HepG2 (cell line): ENCODE results near the gene SLAMF6. TPM values are rescaled to one million over a fixed set of nuclear protein-coding genes. Genes with fewer than 3 reads are reported as not detected.

Experiments
- ATAC-seq: fragments of 200-7000 bp; cut with Tn5 transposase; 3 replicates; pipeline ENCODE4 v1.9.1; 2020; ENCODE audit warnings: mild to moderate bottlenecking, moderate library complexity
- BruUV-seq: library from RNA; stranded (reverse); fragments of 400-500 nt; replicated peaks from 2 replicates; lab custom pipeline; 2021; lab: Mats Ljungman, UMichigan
- CTCF ChIA-PET: fragments of 300-600 bp; formaldehyde crosslinking; extraction: SDS; loops from one replicate; lab custom pipeline; 2021; ENCODE audit warnings: low total read pairs, inconsistent platforms, low intra/inter-chr PET ratio; lab: Yijun Ruan, JAX
- POLR2A ChIA-PET: fragments of 350-600 bp; sonication (Branson Sonifier 250); formaldehyde crosslinking; loops from one replicate; lab custom pipeline; 2020; ENCODE audit warnings: antibody characterized with exemption, inconsistent platforms; lab: Yijun Ruan, JAX
- DNase-seq: peaks from one replicate; pipeline ENCODE4 v3.0.0-alpha.2; 2015; ENCODE audit warnings: low spot score
- FAIRE-seq: peaks from 3 replicates; lab custom pipeline; 2011; peaks lifted over from hg19 to GRCh38; lab: Jason Lieb, UNC
- H2AFZ ChIP-seq: one replicate; pipeline ENCODE4 v1.6.1; 2011; ENCODE audit warnings: low read length, inconsistent platforms
- H3K27ac ChIP-seq: fragments of 300-600 bp; 3 replicates; pipeline ENCODE4 v1.8.0; 2011; ENCODE audit warnings: mixed run types, mild to moderate bottlenecking, mixed read lengths, low read length, inconsistent platforms; ENCODE audit not compliant: insufficient read depth; ENCODE audit errors: extremely low read length
- H3K27me3 ChIP-seq, 2 experiments: fragments of 200-600 bp in 1 of 2; 2 replicates in 1 of 2; 3 replicates in 1 of 2; pipeline versions ENCODE4 v1.6.0 to v1.8.0; 2011; ENCODE audit warnings: low read length in 2 of 2, mild to moderate bottlenecking in 2 of 2, moderate library complexity in 2 of 2, inconsistent platforms in 1 of 2; ENCODE audit not compliant: insufficient read depth in 2 of 2, control insufficient read depth in 1 of 2
- H3K36me3 ChIP-seq, 2 experiments: fragments of 200-600 bp in 1 of 2; replicated peaks in 1 of 2; 2 replicates in 1 of 2; 3 replicates in 1 of 2; pipeline versions ENCODE4 v1.5.1 to v1.8.0; 2011; ENCODE audit warnings: low read length in 2 of 2, inconsistent platforms in 1 of 2; ENCODE audit not compliant: insufficient read depth in 2 of 2, control insufficient read depth in 1 of 2
- H3K4me1 ChIP-seq: 2 replicates; pipeline ENCODE4 v1.5.1; 2012; ENCODE audit warnings: low read length, inconsistent platforms; ENCODE audit not compliant: insufficient read depth
- H3K4me2 ChIP-seq: 2 replicates; pipeline ENCODE4 v1.6.0; 2011; ENCODE audit warnings: low read depth, low read length, inconsistent platforms
- H3K4me3 ChIP-seq, 3 experiments: fragments of 200-600 bp in 1 of 3; sonication (generic), shearing (Covaris generic) in 1 of 3; replicated peaks in 1 of 3; 2 replicates each; pipeline ENCODE4 v1.5.1; 2011 to 2016; ENCODE audit warnings: low read length in 3 of 3, inconsistent platforms in 2 of 3, low read depth in 2 of 3, mild to moderate bottlenecking in 2 of 3, control low read depth in 1 of 3, mixed read lengths in 1 of 3; ENCODE audit not compliant: insufficient read depth in 1 of 3
- H3K79me2 ChIP-seq: one replicate; pipeline ENCODE4 v1.6.1; 2011; ENCODE audit warnings: low read length, inconsistent platforms; ENCODE audit not compliant: insufficient read depth
- H3K9ac ChIP-seq: 2 replicates; pipeline ENCODE4 v1.6.0; 2011; ENCODE audit warnings: mild to moderate bottlenecking, low read depth, low read length, inconsistent platforms; ENCODE audit not compliant: insufficient read depth
- H3K9me3 ChIP-seq: 2 replicates; pipeline ENCODE4 v1.5.1; 2012; ENCODE audit warnings: mild to moderate bottlenecking, low read length
- H4K20me1 ChIP-seq: 2 replicates; pipeline ENCODE4 v1.6.0; 2011; ENCODE audit warnings: inconsistent platforms, mild to moderate bottlenecking, low read length, moderate library complexity; ENCODE audit not compliant: insufficient read depth
- EEA1 ChIP-seq: sonication (generic); formaldehyde crosslinking; IDR thresholded peaks from 2 replicates; pipeline ENCODE4 v1.5.1; 2020; ENCODE audit warnings: mild to moderate bottlenecking, missing genetic modification reagents, borderline replicate concordance
- FOXA1 ChIP-seq, 2 experiments: fragments of 450-650 bp in 1 of 2; sonication (generic) in 1 of 2; formaldehyde crosslinking in 1 of 2; IDR thresholded peaks; 2 replicates each; pipeline versions ENCODE4 v1.4.0 to v1.6.1; 2016 to 2020; ENCODE audit warnings: missing genetic modification reagents in 1 of 2
- HOXD1 ChIP-seq: sonication (generic); formaldehyde crosslinking; IDR thresholded peaks from 2 replicates; pipeline ENCODE4 v1.5.0; 2020; ENCODE audit warnings: missing genetic modification reagents
- KLF9 ChIP-seq: IDR thresholded peaks from 2 replicates; pipeline ENCODE4 v1.6.1; 2016; ENCODE audit warnings: low read depth
- MYC ChIP-seq: sonication (generic); formaldehyde crosslinking; IDR thresholded peaks from 2 replicates; pipeline ENCODE4 v1.9.0; 2021; ENCODE audit warnings: missing genetic modification reagents, borderline replicate concordance
- MZF1 ChIP-seq: sonication (generic); formaldehyde crosslinking; IDR thresholded peaks from 2 replicates; pipeline ENCODE4 v1.8.1; 2023; ENCODE audit warnings: mild to moderate bottlenecking, missing genetic modification reagents, borderline replicate concordance
- PAWR ChIP-seq: sonication (generic); formaldehyde crosslinking; IDR thresholded peaks from 2 replicates; pipeline ENCODE4 v1.4.0; 2020; ENCODE audit warnings: missing genetic modification reagents, mild to moderate bottlenecking, borderline replicate concordance
- PHF20 ChIP-seq: sonication (generic); formaldehyde crosslinking; IDR thresholded peaks from 2 replicates; pipeline ENCODE4 v1.5.0; 2020; ENCODE audit warnings: mild to moderate bottlenecking, missing genetic modification reagents
- ZFAT ChIP-seq: sonication (generic); formaldehyde crosslinking; conservative IDR thresholded peaks from 2 replicates; pipeline ENCODE4 v1.8.1; 2023; ENCODE audit warnings: missing genetic modification reagents, inconsistent platforms
- ZNF660 ChIP-seq: sonication (generic); formaldehyde crosslinking; IDR thresholded peaks from 2 replicates; pipeline ENCODE4 v1.5.1; 2020; ENCODE audit warnings: mild to moderate bottlenecking, low read depth, missing genetic modification reagents, borderline replicate concordance
- ZNF674 ChIP-seq: sonication (generic); formaldehyde crosslinking; IDR thresholded peaks from 2 replicates; pipeline ENCODE4 v1.5.0; 2020; ENCODE audit warnings: low read depth, mild to moderate bottlenecking, missing genetic modification reagents
- ZSCAN31 ChIP-seq: sonication (generic); formaldehyde crosslinking; IDR thresholded peaks from 2 replicates; pipeline ENCODE4 v1.5.0; 2020; ENCODE audit warnings: low read depth, mild to moderate bottlenecking, missing genetic modification reagents
- whole genome bisulfite sequencing: methylation state at CpG from one replicate; pipeline ENCODE4 v1.1.6; 2017; ENCODE audit warnings: low lambda C conversion rate; 5-methylcytosine and 5-hydroxymethylcytosine counted together
- in situ Hi-C: cut with HindIII; loops from 2 replicates; pipeline ENCODE4 v1.10.0; 2017; ENCODE audit warnings: low pct_unique_long_range_greater_than_20kb; ENCODE audit not compliant: extremely low pct_ligation_motif_present
- intact Hi-C: fragments of 100-400 bp; cut with micrococcal nuclease; formaldehyde crosslinking; loops from one replicate; pipeline ENCODE4 v1.10.0; 2022; ENCODE audit not compliant: unreplicated experiment
- polyA plus RNA-seq, 8 experiments: library from polyadenylated mRNA; depleted of rRNA in 3 of 8; stranded (reverse) in 7 of 8; unstranded in 1 of 8; fragments of >200 nt; fragmentation: Illumina TruSeq in 4 of 8; extraction: Trizol in 4 of 8; gene quantifications; 2 replicates each; pipeline versions ENCODE4 v1.2.1 to v1.2.3, GENCODE V29; 2011 to 2016; ENCODE audit warnings: low read depth in 4 of 8, missing spikeins in 1 of 8, mixed read lengths in 1 of 8; ENCODE audit not compliant: insufficient read depth in 1 of 8
- total RNA-seq, 5 experiments: library from RNA; depleted of rRNA; stranded (reverse); fragments of >200 nt; fragmentation: Illumina TruSeq; extraction: Trizol; gene quantifications; 2 replicates each; pipeline ENCODE4 v1.2.3, GENCODE V29; 2016; ENCODE audit warnings: low read depth in 1 of 5
- TF ChIP-seq, protein P1 (sequence below): sonication (generic); formaldehyde crosslinking; IDR thresholded peaks from 2 replicates; pipeline ENCODE4 v1.4.0; 2020; ENCODE audit warnings: mild to moderate bottlenecking, missing genetic modification reagents, borderline replicate concordance
- TF ChIP-seq, protein P2 (sequence below): sonication (generic); formaldehyde crosslinking; IDR thresholded peaks from 2 replicates; pipeline ENCODE4 v1.4.0; 2020; ENCODE audit warnings: missing genetic modification reagents
- TF ChIP-seq, protein P3 (sequence below): sonication (generic); formaldehyde crosslinking; IDR thresholded peaks from 2 replicates; pipeline ENCODE4 v1.4.0; 2020; ENCODE audit warnings: missing genetic modification reagents
- TF ChIP-seq, protein P4 (sequence below): sonication (generic); formaldehyde crosslinking; IDR thresholded peaks from 2 replicates; pipeline ENCODE4 v1.4.0; 2020; ENCODE audit warnings: low read depth, mild to moderate bottlenecking, missing genetic modification reagents
- TF ChIP-seq, protein P5 (sequence below): sonication (generic); formaldehyde crosslinking; conservative IDR thresholded peaks from 2 replicates; pipeline ENCODE4 v1.4.0; 2020; ENCODE audit warnings: mild to moderate bottlenecking, missing genetic modification reagents, moderate library complexity

SLAMF6 gene
- total and polyA plus RNA-seq, 2 of the 13 experiments (the other 11 are each of a cell fraction or from before 2014, with no cell fraction given) = not detected

DNA sequence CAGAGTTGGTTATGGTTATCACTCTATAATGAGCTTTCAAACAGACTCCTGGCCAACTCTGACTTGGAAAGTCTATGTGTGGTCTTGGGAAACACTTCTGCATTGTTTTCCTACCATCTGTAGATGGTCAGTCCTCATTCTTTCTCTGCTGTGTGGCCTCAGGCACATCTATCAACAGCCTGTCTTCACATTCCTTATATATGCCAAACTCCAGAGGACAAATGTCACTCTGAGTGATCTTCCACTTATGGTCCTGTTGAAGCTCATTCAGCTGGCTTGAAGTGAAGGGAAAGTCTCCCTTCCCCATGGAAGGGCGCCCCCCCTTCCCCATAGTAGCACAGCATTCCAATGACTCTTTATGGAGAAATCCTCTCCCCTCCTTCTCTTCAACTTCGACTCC lies 64.0 kb downstream of the SLAMF6 start:
- H4K20me1 ChIP-seq = no peaks in the 10 kb centered on the region
- H3K36me3 ChIP-seq = no peaks in the 10 kb centered on the region
- H3K27me3 ChIP-seq = no peaks in the 10 kb centered on the region; a peak in 2 of 5 replicates
- no peak overlapping the region for H3K4me2 ChIP-seq
- no peak overlapping the region for H2AFZ ChIP-seq
- in situ Hi-C loops (no loop called here), intact Hi-C loops (no loop called here)
- H3K9ac ChIP-seq = no peak overlapping the region
- H3K27ac ChIP-seq = no peak overlapping the region
- FAIRE-seq = no peak
- no peaks in the 10 kb centered on the region for H3K4me1 ChIP-seq
- 0% methylated on average over 2 of the region's 2 CpGs for WGBS
- H3K4me3 ChIP-seq = no peak overlapping the region
- BruUV-seq = no TSS peak
- H3K9me3 ChIP-seq = no peaks in the 10 kb centered on the region
- CTCF ChIA-PET = no interaction called here
- POLR2A ChIA-PET = no interaction called here
- DNase-seq = no peak
- H3K79me2 ChIP-seq = no peaks in the 10 kb centered on the region
- no peak for ATAC-seq
- TF ChIP-seq HOXD1 (CRISPR knock-in tag) = no peak
- TF ChIP-seq, protein P1, sequence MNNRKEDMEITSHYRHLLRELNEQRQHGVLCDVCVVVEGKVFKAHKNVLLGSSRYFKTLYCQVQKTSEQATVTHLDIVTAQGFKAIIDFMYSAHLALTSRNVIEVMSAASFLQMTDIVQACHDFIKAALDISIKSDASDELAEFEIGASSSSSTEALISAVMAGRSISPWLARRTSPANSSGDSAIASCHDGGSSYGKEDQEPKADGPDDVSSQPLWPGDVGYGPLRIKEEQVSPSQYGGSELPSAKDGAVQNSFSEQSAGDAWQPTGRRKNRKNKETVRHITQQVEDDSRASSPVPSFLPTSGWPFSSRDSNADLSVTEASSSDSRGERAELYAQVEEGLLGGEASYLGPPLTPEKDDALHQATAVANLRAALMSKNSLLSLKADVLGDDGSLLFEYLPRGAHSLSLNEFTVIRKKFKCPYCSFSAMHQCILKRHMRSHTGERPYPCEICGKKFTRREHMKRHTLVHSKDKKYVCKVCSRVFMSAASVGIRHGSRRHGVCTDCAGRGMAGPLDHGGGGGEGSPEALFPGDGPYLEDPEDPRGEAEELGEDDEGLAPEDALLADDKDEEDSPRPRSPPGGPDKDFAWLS (CRISPR knock-in tag) = no peak
- no peak for TF ChIP-seq ZNF674 (CRISPR knock-in tag)
- TF ChIP-seq PHF20 = no peak
- no peak for TF ChIP-seq ZFAT
- no peak for TF ChIP-seq ZNF660 (CRISPR knock-in tag)
- TF ChIP-seq, protein P2, sequence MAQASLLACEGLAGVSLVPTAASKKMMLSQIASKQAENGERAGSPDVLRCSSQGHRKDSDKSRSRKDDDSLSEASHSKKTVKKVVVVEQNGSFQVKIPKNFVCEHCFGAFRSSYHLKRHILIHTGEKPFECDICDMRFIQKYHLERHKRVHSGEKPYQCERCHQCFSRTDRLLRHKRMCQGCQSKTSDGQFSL = no peak
- no peak for TF ChIP-seq ZSCAN31 (CRISPR knock-in tag)
- no peak for TF ChIP-seq PAWR (CRISPR knock-in tag)
- no peak for TF ChIP-seq MZF1 (CRISPR knock-in tag)
- TF ChIP-seq KLF9 (CRISPR knock-in tag) = no peak
- no peak for TF ChIP-seq EEA1
- TF ChIP-seq MYC = no peak
- TF ChIP-seq, protein P3, sequence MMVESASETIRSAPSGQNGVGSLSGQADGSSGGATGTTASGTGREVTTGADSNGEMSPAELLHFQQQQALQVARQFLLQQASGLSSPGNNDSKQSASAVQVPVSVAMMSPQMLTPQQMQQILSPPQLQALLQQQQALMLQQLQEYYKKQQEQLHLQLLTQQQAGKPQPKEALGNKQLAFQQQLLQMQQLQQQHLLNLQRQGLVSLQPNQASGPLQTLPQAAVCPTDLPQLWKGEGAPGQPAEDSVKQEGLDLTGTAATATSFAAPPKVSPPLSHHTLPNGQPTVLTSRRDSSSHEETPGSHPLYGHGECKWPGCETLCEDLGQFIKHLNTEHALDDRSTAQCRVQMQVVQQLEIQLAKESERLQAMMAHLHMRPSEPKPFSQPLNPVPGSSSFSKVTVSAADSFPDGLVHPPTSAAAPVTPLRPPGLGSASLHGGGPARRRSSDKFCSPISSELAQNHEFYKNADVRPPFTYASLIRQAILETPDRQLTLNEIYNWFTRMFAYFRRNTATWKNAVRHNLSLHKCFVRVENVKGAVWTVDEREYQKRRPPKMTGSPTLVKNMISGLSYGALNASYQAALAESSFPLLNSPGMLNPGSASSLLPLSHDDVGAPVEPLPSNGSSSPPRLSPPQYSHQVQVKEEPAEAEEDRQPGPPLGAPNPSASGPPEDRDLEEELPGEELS = no peak
- TF ChIP-seq, protein P4, sequence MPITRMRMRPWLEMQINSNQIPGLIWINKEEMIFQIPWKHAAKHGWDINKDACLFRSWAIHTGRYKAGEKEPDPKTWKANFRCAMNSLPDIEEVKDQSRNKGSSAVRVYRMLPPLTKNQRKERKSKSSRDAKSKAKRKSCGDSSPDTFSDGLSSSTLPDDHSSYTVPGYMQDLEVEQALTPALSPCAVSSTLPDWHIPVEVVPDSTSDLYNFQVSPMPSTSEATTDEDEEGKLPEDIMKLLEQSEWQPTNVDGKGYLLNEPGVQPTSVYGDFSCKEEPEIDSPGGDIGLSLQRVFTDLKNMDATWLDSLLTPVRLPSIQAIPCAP = no peak
- TF ChIP-seq, protein P5, sequence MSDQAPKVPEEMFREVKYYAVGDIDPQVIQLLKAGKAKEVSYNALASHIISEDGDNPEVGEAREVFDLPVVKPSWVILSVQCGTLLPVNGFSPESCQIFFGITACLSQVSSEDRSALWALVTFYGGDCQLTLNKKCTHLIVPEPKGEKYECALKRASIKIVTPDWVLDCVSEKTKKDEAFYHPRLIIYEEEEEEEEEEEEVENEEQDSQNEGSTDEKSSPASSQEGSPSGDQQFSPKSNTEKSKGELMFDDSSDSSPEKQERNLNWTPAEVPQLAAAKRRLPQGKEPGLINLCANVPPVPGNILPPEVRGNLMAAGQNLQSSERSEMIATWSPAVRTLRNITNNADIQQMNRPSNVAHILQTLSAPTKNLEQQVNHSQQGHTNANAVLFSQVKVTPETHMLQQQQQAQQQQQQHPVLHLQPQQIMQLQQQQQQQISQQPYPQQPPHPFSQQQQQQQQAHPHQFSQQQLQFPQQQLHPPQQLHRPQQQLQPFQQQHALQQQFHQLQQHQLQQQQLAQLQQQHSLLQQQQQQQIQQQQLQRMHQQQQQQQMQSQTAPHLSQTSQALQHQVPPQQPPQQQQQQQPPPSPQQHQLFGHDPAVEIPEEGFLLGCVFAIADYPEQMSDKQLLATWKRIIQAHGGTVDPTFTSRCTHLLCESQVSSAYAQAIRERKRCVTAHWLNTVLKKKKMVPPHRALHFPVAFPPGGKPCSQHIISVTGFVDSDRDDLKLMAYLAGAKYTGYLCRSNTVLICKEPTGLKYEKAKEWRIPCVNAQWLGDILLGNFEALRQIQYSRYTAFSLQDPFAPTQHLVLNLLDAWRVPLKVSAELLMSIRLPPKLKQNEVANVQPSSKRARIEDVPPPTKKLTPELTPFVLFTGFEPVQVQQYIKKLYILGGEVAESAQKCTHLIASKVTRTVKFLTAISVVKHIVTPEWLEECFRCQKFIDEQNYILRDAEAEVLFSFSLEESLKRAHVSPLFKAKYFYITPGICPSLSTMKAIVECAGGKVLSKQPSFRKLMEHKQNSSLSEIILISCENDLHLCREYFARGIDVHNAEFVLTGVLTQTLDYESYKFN (CRISPR knock-in tag) = no peak
- no peak for TF ChIP-seq FOXA1 (IDR thresholded peaks at IDR 0.05)
- no peak for TF ChIP-seq FOXA1 (CRISPR knock-in tag; IDR thresholded peaks at IDR 0.05)
